ENCODE measurements around the gene CIB1. TPM values are rescaled to one million over a fixed set of nuclear protein-coding genes. Genes with fewer than 3 reads are reported as not detected.
"Not testable (repeated sequence)": the region's sequence is repeated elsewhere in the genome, so short reads cannot be mapped to it uniquely, and the experiment has no call there.

The CIB1 gene
- polyA plus RNA-seq, 2 of the 4 experiments (the other 2 are of a cell fraction): 84.1 to 120 TPM

GRCh38 chr15:90278467-90278866, 44.7 kb upstream of the CIB1 start:
- H3K4me3 ChIP-seq: not testable (repeated sequence)

GRCh38 chr15:90271459-90272166, 37.9 kb upstream of the CIB1 start:
- H3K4me2 ChIP-seq: no peak overlapping the region
- DNase-seq (ENCODE audit: low read depth in 1 of 2, low spot score in 1 of 2) (no peak), ATAC-seq (no peak), FAIRE-seq (no peak)
- no peak overlapping the region for H3K27ac ChIP-seq
- 90% methylated on average over 7 of the region's 7 CpGs for WGBS (ENCODE audit: missing lambda C conversion rate)
- no peaks in the 10 kb centered on the region for H3K9me3 ChIP-seq
- ChIA-PET CTCF (interaction anchor here (0.8 to 2.7 kb wide), 7 partner anchors 10 to 39 kb away, joined by 3 to 12 read pairs (median 3); no protein-coding TSS in a partner anchor), POLR2A (no interaction called here)
- H3K4me3 ChIP-seq: no peak overlapping the region
- H3K4me1 ChIP-seq: peaks cover 27% of the 10 kb centered on the region
- no peak for TF ChIP-seq ATOH8 (CRISPR knock-in tag; IDR thresholded peaks at IDR 0.05; ENCODE audit: low read depth)
- no peak for TF ChIP-seq CHD2 (IDR thresholded peaks at IDR 0.05; ENCODE audit: low read length, partially characterized antibody)
- TF ChIP-seq JUNB (IDR thresholded peaks at IDR 0.05): no peak
- TF ChIP-seq ZNF302 (CRISPR knock-in tag; IDR thresholded peaks at IDR 0.05): no peak
- TF ChIP-seq ZC3H11A (IDR thresholded peaks at IDR 0.05): no peak
- no peak for TF ChIP-seq RNF2 (IDR thresholded peaks at IDR 0.05; ENCODE audit: borderline replicate concordance, low read depth)
- TF ChIP-seq ZSCAN20 (CRISPR knock-in tag; IDR thresholded peaks at IDR 0.05): no peak
- no peak for TF ChIP-seq TFCP2L1 (CRISPR knock-in tag; IDR thresholded peaks at IDR 0.05)
- TF ChIP-seq NPAS2 (CRISPR knock-in tag; IDR thresholded peaks at IDR 0.05; ENCODE audit: borderline replicate concordance): no peak
- TF ChIP-seq MAFK (IDR thresholded peaks at IDR 0.05; ENCODE audit: partially characterized antibody): no peak
- TF ChIP-seq RAD21 (conservative IDR thresholded peaks at IDR 0.05 in 1 of 2, IDR thresholded peaks at IDR 0.05 in 1 of 2): no peak
- no peak for TF ChIP-seq RFX5 (IDR thresholded peaks at IDR 0.05)
- TF ChIP-seq ESRRA (IDR thresholded peaks at IDR 0.05; ENCODE audit: borderline replicate concordance, low read length): no peak
- no peak for TF ChIP-seq USF2 (IDR thresholded peaks at IDR 0.05)
- TF ChIP-seq PHF8 (IDR thresholded peaks at IDR 0.05; ENCODE audit: borderline replicate concordance, low read depth): no peak
- no peak for TF ChIP-seq TP53 (CRISPR knock-in tag; IDR thresholded peaks at IDR 0.05)
- TF ChIP-seq GATA3 (IDR thresholded peaks at IDR 0.05; ENCODE audit: borderline replicate concordance): no peak
- TF ChIP-seq ZFP36 (IDR thresholded peaks at IDR 0.05; ENCODE audit: borderline replicate concordance, partially characterized antibody): no peak
- TF ChIP-seq HEYL (CRISPR knock-in tag; IDR thresholded peaks at IDR 0.05): no peak
- no peak for TF ChIP-seq JUN (IDR thresholded peaks at IDR 0.05)

More at GRCh38 chr15:90278467-90278866, 44.7 kb upstream of the CIB1 start:
- CTCF ChIA-PET: interaction anchor here (0.6 to 2.7 kb wide), 3 partner anchors 14 to 798 kb away, joined by 3 to 25 read pairs (median 3); no protein-coding TSS in a partner anchor
- FAIRE-seq; H3K9me3 ChIP-seq; ATAC-seq; H3K4me2 ChIP-seq; DNase-seq (ENCODE audit: low read depth in 1 of 2, low spot score in 1 of 2); H3K4me1 ChIP-seq; H3K27ac ChIP-seq: not testable (repeated sequence)
- POLR2A ChIA-PET: interaction anchor here (0.6 kb wide), 1 partner anchor 30 kb away, joined by 3 read pairs; no protein-coding TSS in a partner anchor
- 94% methylated on average over 12 of the region's 12 CpGs for WGBS (ENCODE audit: missing lambda C conversion rate)

GRCh38 chr15:90270502-90271150, 36.9 kb upstream of the CIB1 start:
- Histone ChIP-seq H3K4me2 (no peak overlapping the region), H3K4me1 (peaks cover 27% of the 10 kb centered on the region), H3K4me3 (no peak overlapping the region), H3K27ac (no peak overlapping the region), H3K9me3 (no peaks in the 10 kb centered on the region)
- DNase-seq (ENCODE audit: low read depth in 1 of 2, low spot score in 1 of 2) (no peak), FAIRE-seq (no peak), ATAC-seq (no peak)
- WGBS (ENCODE audit: missing lambda C conversion rate): 87% methylated on average over 10 of the region's 10 CpGs
- TF ChIP-seq HEYL (CRISPR knock-in tag; IDR thresholded peaks at IDR 0.05) (no peak), ATOH8 (CRISPR knock-in tag; IDR thresholded peaks at IDR 0.05; ENCODE audit: low read depth) (no peak), ESRRA (IDR thresholded peaks at IDR 0.05; ENCODE audit: borderline replicate concordance, low read length) (no peak), CHD4 (IDR thresholded peaks at IDR 0.05; ENCODE audit: borderline replicate concordance) (no peak), MAX (IDR thresholded peaks at IDR 0.05) (no peak), CEBPB (IDR thresholded peaks at IDR 0.05) (no peak), NFE2L2 (conservative IDR thresholded peaks at IDR 0.05; ENCODE audit: low read length) (no peak), ELK1 (IDR thresholded peaks at IDR 0.05; ENCODE audit: low read depth, low read length) (no peak)
- ChIA-PET CTCF (interaction anchor here (0.5 to 2.7 kb wide), 10 partner anchors 9 to 212 kb away, joined by 3 to 12 read pairs (median 3); no protein-coding TSS in a partner anchor), POLR2A (no interaction called here)

Data from A549 (cell line).